ENCODE data around the gene GAS7. TPM values are rescaled to one million over a fixed set of nuclear protein-coding genes. Genes with fewer than 3 reads are reported as not detected.

Gene GAS7
- total RNA-seq, 4 donors from 2014 or later: 242 to 309 (median 264) TPM

DNA sequence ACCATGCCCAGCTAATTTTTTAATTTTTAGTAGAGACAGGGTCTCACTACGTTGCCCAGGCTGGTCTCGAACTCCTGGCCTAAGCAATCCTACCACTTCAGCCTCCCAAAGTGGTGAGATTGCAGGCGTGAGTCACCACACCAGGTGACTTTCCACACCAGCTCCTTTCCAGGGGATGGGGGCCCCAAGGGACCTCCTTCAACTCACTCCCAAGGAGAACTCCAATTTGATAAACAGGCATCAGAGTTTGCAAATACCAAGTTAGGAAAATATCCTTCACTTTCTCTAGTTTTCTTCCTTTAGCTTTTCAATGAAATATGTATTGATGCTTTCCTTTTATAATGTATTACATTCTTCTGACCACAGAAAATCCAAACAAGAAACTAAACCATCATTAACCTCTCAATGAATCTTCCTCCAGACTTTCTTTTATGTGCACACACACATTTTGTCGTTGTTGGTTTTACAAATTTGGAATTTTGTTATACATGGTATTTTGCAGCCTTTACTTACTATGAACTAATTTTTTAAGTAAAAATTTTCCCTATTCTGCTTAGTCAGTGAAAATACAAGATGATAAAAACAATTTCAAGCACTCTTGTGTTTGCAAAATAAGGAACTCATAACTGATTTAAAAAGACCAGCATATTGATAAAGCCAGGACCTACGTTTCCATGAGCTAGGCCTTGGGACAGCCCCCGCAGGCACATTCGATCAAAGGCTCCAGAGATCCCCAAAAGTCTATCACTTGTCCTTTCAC is 32.0 kb downstream of the GAS7 start:
- H3K4me3 ChIP-seq: no peak overlapping the region
- H3K27ac ChIP-seq: no peak overlapping the region
- 87 to 92% methylated on average over 7 of the region's 7 CpGs for WGBS, 2 donors
- no peak for DNase-seq (ENCODE audit: low spot score in 2 of 2)
- H3K9me3 ChIP-seq: no peaks in the 10 kb centered on the region
- H3K27me3 ChIP-seq: no peaks in the 10 kb centered on the region
- TF ChIP-seq, protein P1, sequence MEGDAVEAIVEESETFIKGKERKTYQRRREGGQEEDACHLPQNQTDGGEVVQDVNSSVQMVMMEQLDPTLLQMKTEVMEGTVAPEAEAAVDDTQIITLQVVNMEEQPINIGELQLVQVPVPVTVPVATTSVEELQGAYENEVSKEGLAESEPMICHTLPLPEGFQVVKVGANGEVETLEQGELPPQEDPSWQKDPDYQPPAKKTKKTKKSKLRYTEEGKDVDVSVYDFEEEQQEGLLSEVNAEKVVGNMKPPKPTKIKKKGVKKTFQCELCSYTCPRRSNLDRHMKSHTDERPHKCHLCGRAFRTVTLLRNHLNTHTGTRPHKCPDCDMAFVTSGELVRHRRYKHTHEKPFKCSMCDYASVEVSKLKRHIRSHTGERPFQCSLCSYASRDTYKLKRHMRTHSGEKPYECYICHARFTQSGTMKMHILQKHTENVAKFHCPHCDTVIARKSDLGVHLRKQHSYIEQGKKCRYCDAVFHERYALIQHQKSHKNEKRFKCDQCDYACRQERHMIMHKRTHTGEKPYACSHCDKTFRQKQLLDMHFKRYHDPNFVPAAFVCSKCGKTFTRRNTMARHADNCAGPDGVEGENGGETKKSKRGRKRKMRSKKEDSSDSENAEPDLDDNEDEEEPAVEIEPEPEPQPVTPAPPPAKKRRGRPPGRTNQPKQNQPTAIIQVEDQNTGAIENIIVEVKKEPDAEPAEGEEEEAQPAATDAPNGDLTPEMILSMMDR (IDR thresholded peaks at IDR 0.05): no peak
- no peak for TF ChIP-seq EP300 (IDR thresholded peaks at IDR 0.05)
- no peak for TF ChIP-seq POLR2A (IDR thresholded peaks at IDR 0.05)
- H3K36me3 ChIP-seq: no peaks in the 10 kb centered on the region
- peaks cover 0 to 14% (median 3%) of the 10 kb centered on the region in 4 donors for H3K4me1 ChIP-seq

DNA sequence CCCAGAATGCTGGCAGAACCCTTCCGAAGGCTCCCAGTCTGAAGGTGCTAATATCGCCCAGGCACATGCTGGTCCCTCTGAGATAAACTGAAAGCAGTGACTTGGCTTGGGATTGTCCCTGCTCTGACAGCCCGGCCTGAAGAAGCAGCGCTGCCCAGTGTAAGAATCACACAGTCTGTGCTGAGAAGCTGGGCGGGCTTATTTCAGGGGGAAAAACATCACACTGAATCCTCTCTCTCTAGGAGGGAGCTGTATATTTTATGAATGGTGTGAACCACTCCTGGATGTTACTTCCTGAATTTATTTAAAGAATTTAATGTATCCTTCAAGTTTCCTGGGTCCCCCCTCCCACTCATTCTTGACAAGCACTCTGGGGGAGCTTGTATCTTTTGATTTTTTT is 36.3 kb downstream of the GAS7 start:
- WGBS, 2 donors: 42 to 52% methylated on average over 5 of the region's 5 CpGs
- peak overlapping the region in 3 of 4 donors; percentile 22 to 71 (median 51) for H3K27ac ChIP-seq
- TF ChIP-seq POLR2A (IDR thresholded peaks at IDR 0.05) (no peak), EP300 (IDR thresholded peaks at IDR 0.05) (no peak)
- TF ChIP-seq, protein P1 (IDR thresholded peaks at IDR 0.05): no peak

DNA sequence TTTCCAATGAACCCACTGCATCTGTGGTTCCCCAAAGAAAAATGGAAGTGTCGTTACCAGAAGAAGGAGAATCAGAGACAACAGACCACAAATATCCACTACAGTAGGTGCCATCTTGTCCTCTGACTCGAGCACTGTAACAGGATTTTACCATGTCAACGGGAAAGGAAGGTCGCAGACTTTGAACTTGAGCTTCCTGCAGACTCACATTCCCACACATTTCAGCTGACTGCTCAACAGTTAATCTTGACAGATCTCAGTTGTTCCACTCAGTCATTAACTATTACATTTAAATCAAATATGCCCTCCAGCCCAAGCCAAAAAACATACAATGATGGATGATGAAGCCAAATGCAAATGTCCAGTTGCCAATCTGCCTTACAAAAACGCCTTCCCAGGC is 37.0 kb downstream of the GAS7 start:
- Histone ChIP-seq H3K9me3 (no peaks in the 10 kb centered on the region), H3K4me1 (peaks cover 0 to 19% (median 2%) of the 10 kb centered on the region in 4 donors), H3K27ac (peak overlapping the region in 1 of 4 donors; percentile 18), H3K27me3 (no peaks in the 10 kb centered on the region), H3K4me3 (no peak overlapping the region), H3K36me3 (no peaks in the 10 kb centered on the region)
- DNase-seq (ENCODE audit: low spot score in 2 of 2): no peak
- WGBS, 2 donors: 62 to 67% methylated on average over 5 of the region's 5 CpGs
- no peak for TF ChIP-seq EP300 (IDR thresholded peaks at IDR 0.05)
- TF ChIP-seq POLR2A (IDR thresholded peaks at IDR 0.05): no peak
- TF ChIP-seq, protein P1 (IDR thresholded peaks at IDR 0.05): no peak

More for the DNA sequence above, 36.3 kb downstream of the GAS7 start:
- H3K4me1 ChIP-seq: peaks cover 0 to 12% (median under 1%) of the 10 kb centered on the region in 4 donors
- peak overlapping the region in 1 of 4 donors; percentile 14 for H3K4me3 ChIP-seq
- no peak for DNase-seq (ENCODE audit: low spot score in 2 of 2)
- no peaks in the 10 kb centered on the region for H3K36me3 ChIP-seq
- no peaks in the 10 kb centered on the region for H3K9me3 ChIP-seq
- H3K27me3 ChIP-seq: no peaks in the 10 kb centered on the region

DNA sequence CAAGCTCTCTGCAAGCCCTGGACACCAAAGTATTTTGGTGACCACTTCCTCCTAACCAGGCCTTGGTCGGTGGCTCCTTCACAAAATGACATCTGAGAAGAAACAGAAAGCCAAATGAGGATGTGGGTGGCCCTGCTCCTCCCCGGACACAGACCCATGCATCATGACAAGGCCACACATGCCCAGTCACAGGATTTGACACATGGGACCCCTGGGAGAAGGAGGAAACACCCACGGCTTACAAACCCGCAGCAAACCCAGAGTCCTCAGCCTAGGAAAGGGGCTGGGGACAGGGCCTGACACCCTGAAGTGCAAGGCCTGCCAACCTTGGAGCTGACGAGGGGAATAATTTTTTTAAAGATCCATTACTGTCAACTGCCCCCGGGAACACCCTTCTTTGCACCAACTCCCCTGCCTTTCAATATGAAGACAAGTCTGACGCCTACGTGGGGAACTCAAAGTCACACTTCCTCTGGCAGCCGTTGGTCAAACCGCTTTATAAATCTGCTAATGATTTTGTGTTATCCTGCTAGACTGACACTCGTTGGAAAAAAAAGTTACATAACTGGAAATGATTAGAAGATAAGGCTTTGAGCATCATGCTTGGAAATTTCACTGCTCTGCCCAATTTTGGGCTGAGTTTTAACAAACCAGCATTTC is 41.3 kb downstream of the GAS7 start:
- Histone ChIP-seq H3K4me1 (peaks cover 0 to 29% (median 2%) of the 10 kb centered on the region in 4 donors), H3K27me3 (no peaks in the 10 kb centered on the region), H3K36me3 (no peaks in the 10 kb centered on the region), H3K27ac (peak overlapping the region in 3 of 4 donors; percentile 58 to 81 (median 71)), H3K4me3 (no peak overlapping the region), H3K9me3 (no peaks in the 10 kb centered on the region)
- TF ChIP-seq, protein P1 (IDR thresholded peaks at IDR 0.05): no peak
- peak in 1 of 2 donors; percentile 73 for TF ChIP-seq EP300 (IDR thresholded peaks at IDR 0.05)
- TF ChIP-seq POLR2A (IDR thresholded peaks at IDR 0.05): peak in 1 of 2 donors; percentile 18
- WGBS, 2 donors: 33 to 41% methylated on average over 11 of the region's 11 CpGs
- DNase-seq (ENCODE audit: low spot score in 2 of 2): peak; percentile 26 to 63

DNA sequence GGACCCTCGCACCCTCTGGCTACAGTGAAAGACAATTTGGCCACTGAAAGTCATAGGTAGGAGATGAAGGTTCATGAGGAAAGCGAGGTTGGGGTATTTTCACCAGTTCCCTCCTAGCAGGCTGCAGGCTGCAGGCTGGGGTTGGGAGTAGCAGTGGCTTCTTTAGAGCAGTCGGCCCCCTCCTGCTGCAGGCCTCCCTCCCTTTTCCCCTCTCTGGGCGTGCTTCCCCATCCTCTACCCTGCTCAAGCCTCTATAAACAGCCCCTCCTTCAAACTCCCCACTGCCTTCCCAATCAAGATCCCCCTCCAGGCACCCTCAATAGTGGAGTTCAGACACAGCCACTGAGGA is 41.8 kb downstream of the GAS7 start:
- WGBS, 2 donors: 67 to 76% methylated on average over 4 of the region's 4 CpGs
- no peak overlapping the region for H3K4me3 ChIP-seq
- no peaks in the 10 kb centered on the region for H3K27me3 ChIP-seq
- peaks cover 0 to 34% (median 4%) of the 10 kb centered on the region in 4 donors for H3K4me1 ChIP-seq
- H3K36me3 ChIP-seq: no peaks in the 10 kb centered on the region
- no peak for DNase-seq (ENCODE audit: low spot score in 2 of 2)
- TF ChIP-seq POLR2A (IDR thresholded peaks at IDR 0.05): no peak
- TF ChIP-seq, protein P1 (IDR thresholded peaks at IDR 0.05): no peak
- no peak for TF ChIP-seq EP300 (IDR thresholded peaks at IDR 0.05)
- peak overlapping the region in 3 of 4 donors; percentile 58 to 81 (median 71) for H3K27ac ChIP-seq
- H3K9me3 ChIP-seq: no peaks in the 10 kb centered on the region

Measured in tibial nerve (tissue), 4 donors.